ENCODE data around the gene PTPN2.

- TF ChIP-seq POLR2A (IDR thresholded peaks at IDR 0.05; ENCODE audit: low read length), result no peak
- no peak for TF ChIP-seq CTCF (IDR thresholded peaks at IDR 0.05)
- no peak for TF ChIP-seq REST (IDR thresholded peaks at IDR 0.05)
- TF ChIP-seq BHLHE40 (IDR thresholded peaks at IDR 0.05; ENCODE audit: low read depth, low read length), result no peak
- TF ChIP-seq ESRRA (IDR thresholded peaks at IDR 0.05; ENCODE audit: borderline replicate concordance, low read length), result no peak
- TF ChIP-seq RNF2 (IDR thresholded peaks at IDR 0.05; ENCODE audit: borderline replicate concordance, low read depth), result no peak
- no peak for TF ChIP-seq NFE2L2 (conservative IDR thresholded peaks at IDR 0.05; ENCODE audit: low read length)
- no peak for TF ChIP-seq MYC (IDR thresholded peaks at IDR 0.05; ENCODE audit: borderline replicate concordance, low read length)
- TF ChIP-seq RAD21 (conservative IDR thresholded peaks at IDR 0.05 in 1 of 2, IDR thresholded peaks at IDR 0.05 in 1 of 2), result no peak
- TF ChIP-seq CHD2 (IDR thresholded peaks at IDR 0.05; ENCODE audit: low read length, partially characterized antibody), result no peak
- TF ChIP-seq RCOR1 (IDR thresholded peaks at IDR 0.05; ENCODE audit: low read depth, low read length), result no peak
- TF ChIP-seq MAX (IDR thresholded peaks at IDR 0.05), result no peak
These were observed 56.4 kb downstream of the PTPN2 start for GRCh38 chr18:12827588-12827987.
